CD4-positive, alpha-beta T cell treated with Interleukin-4 for 1 hour (primary cell): ENCODE measurements around the gene UFD1.
"Not testable (repeated sequence)": the region's sequence is repeated elsewhere in the genome, so short reads cannot be mapped to it uniquely, and the experiment has no call there.

ENCODE experiments used
- DNase-seq, 2 donors: peaks; one replicate each; pipeline ENCODE4 v3.0.0-alpha.2; 2020 to 2022

The UFD1 gene

DNA sequence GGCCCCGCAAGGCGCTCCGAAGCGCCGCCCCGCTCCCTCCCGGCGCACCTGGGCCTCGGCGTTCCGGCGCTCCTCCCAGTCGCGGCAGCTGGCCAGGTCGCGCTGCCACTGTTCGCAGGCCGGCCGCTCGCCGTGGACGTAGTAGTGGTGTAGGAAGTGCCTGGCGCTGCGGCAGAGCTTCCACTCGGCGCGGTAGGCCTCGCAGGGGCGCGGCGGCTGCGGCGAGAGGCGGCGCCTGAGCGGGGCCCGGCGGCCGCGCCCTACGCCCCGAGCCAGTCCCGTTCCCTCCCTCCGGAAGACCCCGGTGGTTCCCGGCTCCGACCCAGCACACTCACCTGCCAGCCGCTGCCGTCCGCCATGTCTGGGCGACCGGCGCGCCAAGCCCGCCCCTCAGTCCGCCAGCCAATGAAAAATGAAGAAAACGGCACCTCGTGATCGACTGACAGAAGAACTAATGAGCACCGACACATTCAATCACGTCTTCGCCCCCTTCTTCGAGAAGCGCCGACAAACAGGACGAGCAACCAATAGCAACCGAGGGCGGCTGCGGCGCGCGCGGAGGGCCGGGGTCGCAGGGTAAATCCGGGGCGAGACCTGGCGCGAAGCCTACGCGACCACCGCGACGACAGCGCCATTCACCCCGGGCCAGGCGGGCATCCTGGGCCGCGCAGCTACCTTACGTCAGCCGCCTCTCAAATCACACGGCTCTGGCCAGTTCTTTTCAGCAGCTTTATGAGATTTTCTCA lies 31.5 kb downstream of the UFD1 start, which contains the start of gene C22orf39:
TSS of gene C22orf39 (minus strand) at position 382 of the 746 bp plus-strand sequence. CDS start at position 359, 23 bp downstream.
- peak; percentile 93 to 96 for DNase-seq

DNA sequence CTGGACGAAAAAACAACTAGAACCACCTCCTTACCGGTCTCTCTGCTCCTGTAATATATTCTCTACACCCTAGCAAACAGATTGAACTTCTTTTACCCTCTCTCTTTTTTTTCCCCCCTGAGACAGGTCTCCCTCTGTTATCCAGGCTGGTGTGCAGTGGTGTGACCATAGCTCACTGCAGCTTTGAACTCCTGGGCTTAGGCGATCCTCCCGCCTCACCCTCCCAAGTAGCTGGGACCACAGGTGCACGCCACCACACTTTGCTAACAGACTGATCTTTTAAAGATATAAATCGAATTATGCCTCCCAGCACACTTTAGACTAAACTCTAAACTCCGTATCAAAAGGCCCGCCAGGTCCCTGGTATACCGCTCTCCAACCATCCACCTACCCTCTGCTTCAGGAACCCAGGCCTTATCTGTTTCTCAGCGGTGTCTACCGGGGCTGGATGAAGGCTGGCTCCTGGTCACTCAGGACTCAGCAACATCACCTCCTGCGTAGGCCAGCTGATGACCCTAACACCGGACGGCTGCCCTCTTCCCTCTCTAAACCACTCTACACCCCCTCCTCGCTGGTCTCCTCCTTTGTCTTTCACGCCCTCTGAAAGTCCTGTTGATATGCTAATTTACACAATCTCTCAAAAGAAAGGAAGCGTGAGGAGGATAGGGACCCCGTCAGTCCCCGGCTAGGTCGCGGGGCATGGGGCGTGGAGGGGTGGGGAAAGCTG lies 32.2 kb downstream of the UFD1 start:
- no peak for DNase-seq

DNA sequence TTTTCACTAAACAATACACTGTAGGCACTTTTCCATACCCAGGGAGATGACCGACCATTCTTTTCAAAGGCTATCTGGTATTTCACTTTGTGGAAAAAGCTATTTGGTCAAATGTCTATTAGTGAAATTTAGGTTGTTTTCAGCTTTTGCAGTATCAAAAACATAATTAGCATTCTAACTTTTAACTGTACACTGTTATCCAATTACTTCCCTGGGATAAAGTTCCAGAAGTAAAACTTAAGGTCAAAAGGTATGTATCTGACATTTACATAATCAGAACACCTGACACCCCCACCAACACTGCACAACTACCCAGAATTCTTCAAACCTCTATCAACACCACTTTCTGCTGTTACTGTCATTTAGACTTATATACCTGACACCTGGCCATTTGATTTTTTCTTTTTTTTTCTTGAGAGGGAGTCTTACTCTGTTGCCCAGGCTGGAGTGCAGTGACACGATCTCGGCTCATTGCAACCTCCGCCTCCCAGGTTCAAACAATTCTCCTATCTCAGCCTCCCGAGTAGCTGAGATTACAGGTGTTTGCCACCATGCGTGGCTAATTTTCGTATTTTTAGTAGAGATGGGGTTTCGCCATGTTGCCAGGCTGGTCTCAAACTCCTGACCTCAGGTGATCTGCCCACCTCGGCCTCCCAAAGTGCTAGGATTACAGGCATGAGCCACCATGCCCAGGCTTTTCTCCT lies 33.6 kb downstream of the UFD1 start:
- not testable (repeated sequence) for DNase-seq

DNA sequence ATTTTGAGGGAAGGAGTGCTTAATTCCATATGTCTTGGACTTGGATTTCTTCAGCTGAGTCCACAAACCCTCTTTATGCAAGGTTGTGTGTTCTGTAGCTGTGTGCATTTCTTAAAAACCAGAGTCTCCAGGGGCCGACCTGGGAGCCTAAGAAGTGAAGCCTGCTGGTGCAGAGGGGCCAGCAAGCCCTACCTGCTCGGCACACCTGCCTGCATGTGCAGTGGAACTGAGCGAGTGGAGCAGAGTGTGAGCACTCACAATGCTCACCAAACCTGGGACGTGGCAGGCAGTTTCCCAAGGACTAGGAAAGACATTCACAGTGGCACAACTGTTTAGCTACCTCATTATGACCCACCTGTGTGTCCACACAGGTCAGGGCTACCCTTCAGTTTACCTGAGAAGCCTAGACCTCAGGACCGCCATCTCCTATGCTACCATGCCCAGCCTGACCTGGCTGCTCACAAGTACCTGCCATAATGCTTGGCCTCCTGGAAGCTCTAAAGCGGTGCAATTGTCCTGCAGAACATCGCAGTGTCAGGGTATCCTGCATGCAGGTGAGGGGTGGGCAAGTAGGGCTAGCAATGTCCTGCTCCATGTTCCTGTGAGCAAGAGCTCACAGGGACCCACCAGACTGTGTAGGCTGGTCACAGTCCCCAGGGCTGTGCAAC lies 35.3 kb downstream of the UFD1 start:
- no peak for DNase-seq

DNA sequence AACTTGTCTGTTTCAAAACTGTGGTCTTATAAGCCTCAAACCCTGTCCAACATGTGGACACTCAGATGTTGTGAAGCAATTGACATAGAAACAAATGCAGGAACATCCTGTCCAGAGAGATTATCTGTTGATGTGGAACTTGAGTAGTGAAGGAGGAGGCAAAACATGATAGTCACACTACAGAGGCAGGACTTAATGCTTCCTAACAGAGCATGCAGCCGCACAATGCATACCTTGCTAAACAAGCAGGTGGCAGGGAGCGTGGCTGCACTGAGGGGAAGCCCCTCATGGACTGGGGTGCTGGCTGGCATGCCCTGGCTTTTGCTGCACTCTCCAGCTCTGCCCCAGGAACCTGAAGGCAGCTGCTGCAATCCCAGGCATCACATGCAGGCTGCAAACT lies 36.8 kb downstream of the UFD1 start:
- DNase-seq: no peak

DNA sequence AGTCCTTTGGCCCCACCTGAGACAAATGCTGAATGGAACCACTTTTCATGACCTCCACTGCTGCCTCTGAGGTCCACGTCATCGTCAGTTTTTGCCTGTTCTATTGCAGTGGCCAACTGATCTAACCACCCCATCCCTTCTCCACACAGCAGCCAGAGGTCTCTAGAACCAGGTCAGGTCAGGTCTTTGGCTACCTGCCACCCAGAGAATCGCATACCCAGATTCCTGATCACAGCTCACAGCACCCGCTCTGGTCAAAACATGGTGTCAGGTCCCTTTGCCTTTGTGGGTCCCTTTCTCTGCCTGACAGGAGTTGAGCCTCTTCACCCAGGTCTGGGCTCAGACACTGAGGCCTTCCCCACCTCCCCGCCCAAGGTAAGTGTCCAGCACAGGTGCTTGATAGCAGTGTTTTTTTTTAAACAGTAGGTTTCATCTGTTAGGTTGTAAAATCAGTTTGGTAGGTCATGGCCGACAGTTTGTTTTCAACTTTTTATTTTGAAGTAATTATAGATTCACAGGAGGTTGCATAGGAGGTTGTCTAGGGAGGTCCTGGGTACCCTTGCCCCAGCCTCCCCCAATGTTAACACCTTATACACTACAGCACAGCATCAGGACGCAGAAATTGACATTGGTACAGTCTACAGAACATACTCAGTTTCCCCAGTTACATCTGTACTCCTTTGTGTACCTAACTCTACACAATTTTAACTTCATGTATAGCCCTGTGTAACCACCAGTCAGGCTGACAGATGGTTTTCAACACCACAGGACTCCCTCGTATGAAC lies 38.4 kb downstream of the UFD1 start:
- DNase-seq: no peak

DNA sequence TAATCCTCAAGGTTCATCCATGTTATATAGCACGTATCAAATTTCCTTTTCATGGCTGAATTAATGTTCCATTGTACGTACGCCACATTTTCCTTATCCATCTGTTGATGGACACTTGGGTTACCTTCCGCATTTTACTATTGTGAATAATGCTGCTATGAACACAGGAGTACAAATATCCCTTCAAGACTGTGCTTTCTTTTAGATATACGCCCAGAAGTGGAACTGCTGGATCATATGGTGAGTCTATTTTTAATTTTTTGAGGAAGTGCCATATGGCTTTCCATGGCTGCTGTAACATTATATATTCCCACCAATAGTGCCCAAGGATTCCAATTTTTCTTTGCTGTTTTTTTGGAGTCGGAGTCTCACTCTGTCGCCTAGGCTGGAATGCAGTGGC lies 40.7 kb downstream of the UFD1 start:
- no peak for DNase-seq

DNA sequence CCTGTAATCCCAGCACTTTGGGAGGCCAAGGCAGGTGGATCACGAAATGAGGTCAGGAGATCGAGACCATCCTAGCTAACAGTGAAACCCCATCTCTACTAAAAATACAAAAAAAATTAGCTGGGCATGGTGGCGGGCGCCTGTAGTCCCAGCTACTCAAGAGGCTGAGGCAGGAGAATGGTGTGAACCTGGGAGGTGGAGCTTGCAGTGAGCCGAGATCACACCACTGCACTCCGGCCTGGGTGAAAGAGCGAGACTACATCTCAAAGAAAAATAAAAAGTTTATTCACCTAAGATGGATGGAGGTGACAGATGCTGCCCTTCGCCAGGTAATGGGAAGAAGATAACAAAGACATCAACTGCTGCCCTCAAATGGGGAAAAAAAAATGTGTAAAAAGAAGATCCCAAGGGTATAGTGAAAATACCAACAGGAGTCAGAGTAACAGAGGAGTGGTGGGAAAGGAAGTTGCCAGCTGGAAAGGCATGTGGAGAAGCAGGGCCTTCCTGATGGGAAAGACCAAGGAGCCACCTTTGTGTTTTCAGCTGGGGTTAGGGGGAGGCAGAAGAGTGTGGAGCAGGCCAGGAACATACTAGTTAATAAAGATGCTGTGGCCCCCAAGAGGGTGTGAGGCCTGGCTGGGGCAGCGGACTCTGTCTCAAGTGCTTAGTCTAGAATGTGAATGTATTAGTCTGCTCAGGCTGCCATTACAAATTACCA lies 42.4 kb downstream of the UFD1 start:
- DNase-seq: not testable (repeated sequence)

DNA sequence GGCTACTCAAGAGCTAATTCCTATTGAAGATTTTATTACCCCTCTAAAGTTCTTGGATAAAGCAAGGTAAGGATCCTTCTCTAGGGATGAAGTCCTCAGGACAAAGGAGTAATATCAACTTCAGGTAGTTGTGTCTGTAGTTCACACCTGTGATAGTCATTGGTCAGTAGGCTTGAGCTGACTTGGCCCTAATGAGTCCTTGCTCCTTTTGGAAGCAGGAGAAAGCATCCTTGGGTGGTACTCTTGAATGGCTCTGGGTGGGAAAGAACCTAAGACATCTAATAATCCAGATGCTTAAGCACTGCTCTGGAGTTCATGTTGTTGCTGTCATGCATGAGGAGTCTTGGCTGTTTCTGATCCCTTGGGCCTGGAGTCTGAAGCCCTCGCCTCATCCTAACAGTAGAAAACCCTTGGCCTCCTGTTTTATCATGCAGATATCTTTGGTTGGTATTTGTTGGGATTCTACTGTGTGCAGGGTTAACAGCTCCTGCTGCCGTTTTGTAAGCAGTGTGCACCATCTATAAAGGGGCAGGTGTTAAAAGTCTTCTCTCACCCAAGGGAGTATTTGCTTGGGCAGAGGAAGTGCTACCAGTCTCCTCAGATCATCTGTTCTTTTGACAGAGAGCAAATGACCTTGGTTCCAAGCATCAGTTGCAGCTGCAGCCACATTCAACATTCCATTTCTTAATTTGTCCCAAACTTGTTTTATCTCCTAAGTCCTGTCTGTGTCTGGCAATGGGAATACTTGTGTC lies 44.0 kb downstream of the UFD1 start:
- DNase-seq: no peak

DNA sequence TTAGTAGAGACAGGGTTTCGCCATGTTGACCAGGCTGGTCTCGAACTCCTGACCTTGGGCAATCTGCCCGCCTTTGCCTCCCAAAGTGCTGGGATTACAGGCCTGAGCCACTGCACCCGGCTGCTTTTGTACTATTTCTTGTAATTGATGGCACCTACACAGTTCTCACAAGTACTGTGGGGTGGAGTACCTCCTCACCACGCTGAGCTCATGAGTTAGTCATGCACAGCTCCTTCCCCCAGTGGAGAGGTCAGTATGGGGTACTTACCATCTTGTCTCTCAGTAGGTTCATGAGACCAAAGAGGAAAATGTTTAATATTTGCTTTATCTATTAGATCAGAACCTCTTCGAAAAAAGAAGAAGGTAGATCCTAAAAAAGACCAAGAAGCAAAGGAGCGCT lies 44.6 kb downstream of the UFD1 start:
- DNase-seq: no peak

DNA sequence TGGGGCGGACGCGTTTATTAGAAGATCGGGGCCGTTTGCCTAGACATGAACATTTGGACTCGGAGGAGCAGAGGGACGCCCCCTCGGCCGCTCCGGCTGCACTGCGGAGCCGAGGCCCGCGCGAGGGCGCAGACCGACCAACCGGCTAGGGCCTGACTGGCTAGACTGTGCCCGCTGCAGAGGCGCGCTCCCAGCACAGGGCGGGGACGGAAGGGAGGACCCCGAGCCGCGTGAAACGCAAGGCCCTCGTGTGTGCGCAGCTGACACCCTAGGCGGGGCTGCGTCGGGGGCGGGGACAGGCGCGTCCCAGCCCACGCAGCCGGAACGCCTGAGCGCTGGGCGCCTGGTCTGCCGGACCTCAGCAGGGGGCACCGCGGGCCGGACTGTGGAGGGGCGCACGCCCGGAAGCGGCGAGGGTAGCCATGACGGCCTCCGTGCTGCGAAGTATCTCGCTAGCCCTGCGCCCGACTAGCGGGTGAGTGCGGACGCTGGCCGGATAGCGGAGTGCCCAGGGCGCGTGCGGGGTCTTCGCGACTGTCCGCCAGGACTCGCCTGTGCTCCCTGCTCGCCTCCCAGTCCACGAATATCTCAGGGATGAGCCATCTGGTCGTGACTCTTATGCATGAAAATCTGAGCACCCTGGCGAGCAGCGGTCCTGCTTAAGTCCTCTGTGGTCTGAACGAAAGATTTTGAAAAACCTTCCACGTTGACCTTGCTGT lies 46.7 kb downstream of the UFD1 start, which contains the start of gene MRPL40:
TSS of gene MRPL40 (plus strand) at position 413 of the 719 bp plus-strand sequence. CDS start at position 423, 10 bp downstream.
- peak; percentile 90 for DNase-seq

DNA sequence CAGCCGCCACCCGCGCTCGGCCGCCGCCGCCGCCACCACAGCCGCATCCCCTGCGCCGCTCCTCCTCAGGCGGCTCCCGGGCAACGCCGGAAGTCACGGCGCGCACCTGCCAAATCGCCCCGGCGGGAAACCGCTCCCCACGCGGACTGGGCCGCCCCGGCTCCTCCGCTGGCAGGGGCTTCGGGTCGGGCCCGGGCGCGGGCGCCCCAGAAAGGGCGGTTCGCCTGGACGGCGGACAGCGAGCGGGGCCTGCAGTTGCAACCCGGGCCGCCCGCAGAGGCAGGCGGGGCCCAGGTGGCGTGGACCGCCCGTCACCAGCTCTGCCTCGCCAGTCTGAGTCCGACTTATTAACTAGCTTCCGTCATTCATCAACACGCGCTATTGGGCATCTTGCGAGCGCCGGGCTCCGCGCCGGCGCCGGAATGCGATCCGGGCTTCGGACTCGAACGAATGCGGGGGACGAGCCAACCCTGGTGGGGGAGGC lies 47.3 kb downstream of the UFD1 start, which contains the start of gene HIRA:
TSS of gene HIRA (minus strand) at position 85 of the 484 bp plus-strand sequence. CDS start 257 bp downstream, outside the sequence.
- peak; percentile 81 to 88 for DNase-seq

DNA sequence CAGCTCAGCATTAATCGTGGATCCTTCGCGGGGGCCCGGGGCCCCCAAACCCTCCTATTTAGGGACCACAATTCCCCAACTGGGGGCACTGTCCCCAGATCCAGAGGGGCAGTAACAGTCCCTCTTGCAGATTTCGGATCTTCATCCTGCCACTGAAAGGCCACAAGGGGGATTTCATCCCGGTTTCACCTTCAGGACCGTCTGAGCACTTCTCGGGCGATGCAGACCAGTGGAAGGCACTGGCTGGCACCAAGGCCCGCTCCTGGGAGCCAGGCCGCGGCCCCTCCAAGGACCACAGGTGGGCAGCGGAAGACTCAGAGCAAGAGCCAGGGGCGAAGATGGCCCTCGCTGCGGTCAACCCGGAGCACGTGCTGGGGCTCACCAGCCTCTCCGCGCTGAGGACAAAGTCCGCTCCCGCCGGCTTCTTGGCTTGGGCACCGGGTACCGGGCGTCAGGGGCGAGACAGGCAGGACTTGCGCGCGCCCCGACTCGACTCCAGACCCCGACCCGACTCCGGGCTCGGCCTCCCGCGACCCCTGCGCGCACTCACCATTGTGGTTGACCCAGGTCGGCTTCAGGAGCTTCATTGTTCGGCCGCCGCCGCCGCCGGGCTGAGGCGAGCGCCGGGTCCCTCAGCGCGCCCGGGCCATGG lies 48.0 kb downstream of the UFD1 start:
- DNase-seq: no peak

DNA sequence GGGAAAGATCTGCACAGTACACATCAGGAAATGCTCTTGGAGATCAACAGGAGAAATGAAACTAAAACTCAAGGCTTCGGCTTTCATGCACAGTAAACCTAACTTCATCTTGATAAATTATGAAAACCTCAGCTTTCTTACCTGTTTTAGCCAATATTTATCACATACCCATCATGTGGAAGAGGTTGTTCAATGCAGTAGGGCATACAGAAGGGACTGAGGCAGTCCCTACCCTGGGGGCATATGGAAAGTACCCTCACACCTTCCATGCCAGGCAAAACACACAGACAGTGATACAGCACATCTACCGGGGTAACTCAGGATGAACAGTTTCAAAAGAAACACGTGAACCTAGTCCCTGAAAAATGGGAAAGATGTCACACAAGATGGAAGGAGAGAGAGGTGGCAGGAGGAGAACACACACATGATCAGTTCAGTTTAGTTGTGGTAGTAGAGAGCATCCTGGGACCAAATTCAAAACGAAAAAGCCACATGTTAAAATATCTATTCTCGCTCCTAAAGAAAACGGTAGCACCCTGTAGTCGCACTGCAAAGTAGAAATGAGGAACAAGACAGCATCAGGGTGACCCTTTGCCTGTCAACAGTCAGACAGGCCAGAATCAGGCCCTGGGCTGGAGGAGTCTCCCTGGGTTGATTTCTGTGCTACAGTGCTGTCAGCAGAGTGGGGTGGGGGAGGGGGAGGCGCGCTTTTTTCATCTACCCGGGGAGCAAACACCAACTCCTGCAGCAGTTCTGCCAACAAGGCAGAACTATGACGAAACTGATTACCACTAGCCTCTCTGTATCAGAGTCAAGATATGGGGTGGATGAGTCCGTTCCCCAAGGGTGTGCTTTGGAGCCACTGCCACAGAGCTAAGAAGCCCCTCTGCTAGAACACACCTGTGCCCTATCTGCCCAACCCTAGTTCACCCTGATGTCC lies 48.8 kb downstream of the UFD1 start:
- peak; percentile 38 to 52 for DNase-seq

DNA sequence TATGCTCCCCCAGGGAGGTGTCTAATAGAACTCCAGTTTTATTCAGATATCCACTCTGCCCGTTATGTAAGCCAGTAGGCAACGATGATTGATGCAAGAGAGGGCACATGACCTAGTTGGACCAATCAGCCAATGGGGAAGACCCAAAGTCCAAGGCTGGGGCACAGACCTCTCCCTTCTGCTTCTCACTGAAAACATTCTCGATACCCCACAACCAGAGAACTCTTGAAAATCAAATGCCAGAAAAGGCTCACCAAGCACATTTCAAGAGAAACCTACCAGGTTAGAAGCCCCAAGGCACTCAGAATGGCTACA lies 54.9 kb downstream of the UFD1 start:
- no peak for DNase-seq

DNA sequence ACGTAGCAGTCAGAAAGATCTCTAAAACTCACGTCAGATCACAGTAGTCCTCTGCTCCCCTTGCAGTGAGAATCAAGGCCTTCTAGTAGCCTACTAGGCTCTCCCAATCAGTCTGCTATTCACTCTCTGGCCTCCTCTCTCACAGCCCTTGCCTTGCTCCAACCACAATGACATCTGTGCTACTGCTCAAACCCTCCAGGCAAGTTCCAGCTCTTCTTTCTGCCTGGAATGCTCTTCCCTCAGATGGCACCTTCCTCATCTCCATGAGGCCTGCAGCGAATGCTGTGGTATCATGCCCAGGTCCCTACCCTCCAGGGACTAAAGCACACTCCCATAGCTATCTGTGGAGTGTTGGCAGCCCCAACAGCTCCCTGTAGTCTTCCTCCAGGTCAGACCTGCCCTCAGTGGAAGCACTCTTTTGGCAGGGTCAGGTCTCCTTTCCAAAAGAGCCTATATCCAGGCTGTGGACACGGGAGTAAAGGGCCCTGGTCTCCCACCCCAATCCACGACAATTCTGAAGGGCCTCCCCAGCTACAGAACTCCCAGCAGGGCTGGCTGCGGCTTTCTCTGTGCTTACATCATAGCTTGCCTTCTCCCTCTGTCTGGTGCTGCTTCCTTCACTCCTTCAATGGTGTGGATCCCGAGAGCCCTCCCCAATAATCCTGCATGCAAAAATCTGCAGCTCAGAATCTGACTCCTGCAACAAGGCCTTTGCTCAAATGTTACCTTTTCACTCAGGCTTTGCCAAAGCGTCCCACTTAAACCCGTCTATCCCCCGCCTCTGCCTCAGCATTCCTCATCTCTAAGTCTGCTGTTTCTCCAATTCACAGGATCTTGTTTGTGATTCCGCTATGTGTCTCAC lies 56.3 kb downstream of the UFD1 start:
- DNase-seq: no peak

DNA sequence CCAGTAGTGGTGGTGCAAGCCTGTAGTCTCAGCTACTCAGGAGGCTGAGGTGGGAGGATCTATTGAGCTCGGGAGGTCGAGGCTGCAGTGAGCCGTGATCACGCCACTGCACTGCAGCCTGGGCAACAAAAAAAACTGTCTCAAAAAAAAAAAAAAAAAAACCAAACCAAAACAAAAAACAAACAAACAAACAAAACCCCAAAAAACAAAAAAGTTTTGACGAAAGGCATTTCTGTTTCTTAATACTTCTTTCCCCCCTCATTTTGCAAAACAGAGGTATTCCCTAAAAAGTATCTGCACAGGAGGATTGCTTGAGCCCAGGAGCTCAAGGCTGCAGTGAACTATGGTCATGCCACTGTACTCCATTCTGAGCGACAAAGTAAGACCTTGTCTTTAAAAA lies 58.7 kb downstream of the UFD1 start:
- DNase-seq: no peak
